Hepatocyte (in vitro differentiated cells): ENCODE results near the gene MEF2D. TPM values are rescaled to one million over a fixed set of nuclear protein-coding genes. Genes with fewer than 3 reads are reported as not detected.

Experiments
- DNase-seq: peaks from one replicate; pipeline ENCODE4 v3.0.0-alpha.2; 2016; ENCODE audit warnings: low spot score
- H2AFZ ChIP-seq: fragments of 200-600 bp; sonication (generic); 2 replicates; pipeline ENCODE4 v1.6.0; 2016; ENCODE audit warnings: antibody characterized with exemption, mild to moderate bottlenecking
- H3K27ac ChIP-seq: fragments of 200-600 bp; sonication (generic); 2 replicates; pipeline ENCODE4 v1.5.1; 2016; ENCODE audit warnings: mild to moderate bottlenecking
- H3K27me3 ChIP-seq: fragments of 200-600 bp; sonication (generic); 2 replicates; pipeline ENCODE4 v1.6.1; 2016
- H3K36me3 ChIP-seq: fragments of 200-600 bp; sonication (generic); replicated peaks from 2 replicates; pipeline ENCODE4 v1.5.1; 2016; ENCODE audit warnings: low read depth; ENCODE audit not compliant: insufficient read depth
- H3K4me1 ChIP-seq: fragments of 200-600 bp; sonication (generic); 2 replicates; pipeline ENCODE4 v1.5.1; 2016; ENCODE audit warnings: mild to moderate bottlenecking, moderate library complexity; ENCODE audit not compliant: insufficient read depth
- H3K4me2 ChIP-seq: fragments of 200-600 bp; sonication (generic); 2 replicates; pipeline ENCODE4 v1.6.0; 2016
- H3K4me3 ChIP-seq: fragments of 200-600 bp; sonication (generic); 2 replicates; pipeline ENCODE4 v1.5.1; 2016; ENCODE audit warnings: mild to moderate bottlenecking
- H3K79me2 ChIP-seq: fragments of 200-600 bp; sonication (generic); 2 replicates; pipeline ENCODE4 v1.6.0; 2017; ENCODE audit warnings: mild to moderate bottlenecking
- H3K9me2 ChIP-seq: fragments of 200-600 bp; sonication (generic); replicated peaks from 2 replicates; pipeline ENCODE4 v1.6.0; 2017; ENCODE audit warnings: mild to moderate bottlenecking; ENCODE audit not compliant: insufficient read depth
- H3K9me3 ChIP-seq: fragments of 200-600 bp; sonication (generic); 2 replicates; pipeline ENCODE4 v1.5.1; 2016; ENCODE audit warnings: low read depth, mild to moderate bottlenecking
- H4K20me1 ChIP-seq: fragments of 200-600 bp; sonication (generic); 2 replicates; pipeline ENCODE4 v1.6.0; 2016; ENCODE audit warnings: mild to moderate bottlenecking; ENCODE audit not compliant: insufficient read depth, poor library complexity, severe bottlenecking
- EZH2 ChIP-seq: fragments of 200-600 bp; sonication (generic); IDR thresholded peaks from 2 replicates; pipeline ENCODE4 v1.6.1; 2016; ENCODE audit warnings: antibody characterized with exemption, mild to moderate bottlenecking, borderline replicate concordance
- EZH2phosphoT487 ChIP-seq: fragments of 200-600 bp; sonication (generic); IDR thresholded peaks from one replicate; pipeline ENCODE4 v1.6.1; 2018; ENCODE audit warnings: antibody characterized with exemption, mild to moderate bottlenecking, low read depth, moderate library complexity; ENCODE audit not compliant: unreplicated experiment, severe bottlenecking
- WGBS: methylation state at CpG from one replicate; pipeline ENCODE4 v1.1.6; 2016; ENCODE audit warnings: low lambda C conversion rate; ENCODE audit errors: missing lambda C conversion rate; 5-methylcytosine and 5-hydroxymethylcytosine counted together
- polyA plus RNA-seq: library from polyadenylated mRNA; unstranded; fragments of >200 nt; fragmentation: Nextera tagmentation; extraction: Ambion mirVana; gene quantifications from 2 replicates; pipeline ENCODE4 v1.2.1, GENCODE V29; 2016
- total RNA-seq: library from RNA; depleted of rRNA; stranded (reverse); fragments of >200 nt; gene quantifications from 2 replicates; pipeline ENCODE4 v1.2.3, GENCODE V29; 2014
- TF ChIP-seq, protein P1 (sequence below): fragments of 200-600 bp; sonication (generic); IDR thresholded peaks from 2 replicates; pipeline ENCODE4 v1.5.1; 2016; ENCODE audit warnings: antibody characterized with exemption, mild to moderate bottlenecking; ENCODE audit not compliant: poor library complexity

Gene MEF2D
- total and polyA plus RNA-seq, 2 experiments from 2014 or later, result 20.1 to 25.1 TPM

DNA sequence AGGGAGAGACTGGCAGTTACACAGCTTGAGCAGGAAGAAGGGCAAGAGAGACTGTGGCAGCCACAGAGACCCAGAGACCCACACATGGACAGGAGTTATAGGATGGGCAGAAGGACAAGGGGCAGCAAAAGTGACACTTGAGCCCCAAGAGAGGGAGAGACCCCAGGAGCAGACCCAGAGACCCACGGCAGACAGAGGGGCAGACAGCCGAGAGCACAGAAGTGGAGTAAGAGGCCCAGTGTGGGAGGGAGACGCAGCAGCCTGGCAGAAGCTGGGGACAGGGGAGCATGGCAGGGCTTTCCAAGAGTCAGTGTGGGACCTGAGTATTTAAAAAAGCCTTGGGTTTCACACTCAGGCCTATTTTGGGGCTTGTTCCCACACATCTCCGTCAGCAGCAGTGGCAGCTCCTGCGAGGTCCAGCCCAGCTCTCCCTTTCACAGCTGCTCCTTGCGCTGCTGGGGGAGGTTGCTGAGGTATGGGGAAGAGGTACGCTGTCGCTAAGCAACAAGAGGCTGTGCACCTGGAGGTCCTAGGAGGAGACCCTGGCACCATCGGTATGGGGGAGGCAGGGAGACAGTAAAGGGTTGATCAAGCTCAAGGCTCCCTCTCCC lies 9.0 kb upstream of the MEF2D start:
- WGBS, result 78% methylated on average over 9 of the region's 9 CpGs
- Histone ChIP-seq H3K4me1 (peaks cover 7% of the 10 kb centered on the region), H3K36me3 (no peaks in the 10 kb centered on the region), H3K4me2 (no peak overlapping the region), H3K27ac (no peak overlapping the region), H3K4me3 (no peak overlapping the region), H3K27me3 (no peaks in the 10 kb centered on the region), H4K20me1 (no peaks in the 10 kb centered on the region), H2AFZ (no peak overlapping the region), H3K9me3 (no peaks in the 10 kb centered on the region), H3K9me2 (no peaks in the 10 kb centered on the region), H3K79me2 (no peaks in the 10 kb centered on the region)
- TF ChIP-seq EZH2, result no peak
- TF ChIP-seq, protein P1, sequence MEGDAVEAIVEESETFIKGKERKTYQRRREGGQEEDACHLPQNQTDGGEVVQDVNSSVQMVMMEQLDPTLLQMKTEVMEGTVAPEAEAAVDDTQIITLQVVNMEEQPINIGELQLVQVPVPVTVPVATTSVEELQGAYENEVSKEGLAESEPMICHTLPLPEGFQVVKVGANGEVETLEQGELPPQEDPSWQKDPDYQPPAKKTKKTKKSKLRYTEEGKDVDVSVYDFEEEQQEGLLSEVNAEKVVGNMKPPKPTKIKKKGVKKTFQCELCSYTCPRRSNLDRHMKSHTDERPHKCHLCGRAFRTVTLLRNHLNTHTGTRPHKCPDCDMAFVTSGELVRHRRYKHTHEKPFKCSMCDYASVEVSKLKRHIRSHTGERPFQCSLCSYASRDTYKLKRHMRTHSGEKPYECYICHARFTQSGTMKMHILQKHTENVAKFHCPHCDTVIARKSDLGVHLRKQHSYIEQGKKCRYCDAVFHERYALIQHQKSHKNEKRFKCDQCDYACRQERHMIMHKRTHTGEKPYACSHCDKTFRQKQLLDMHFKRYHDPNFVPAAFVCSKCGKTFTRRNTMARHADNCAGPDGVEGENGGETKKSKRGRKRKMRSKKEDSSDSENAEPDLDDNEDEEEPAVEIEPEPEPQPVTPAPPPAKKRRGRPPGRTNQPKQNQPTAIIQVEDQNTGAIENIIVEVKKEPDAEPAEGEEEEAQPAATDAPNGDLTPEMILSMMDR, result no peak
- no peak for TF ChIP-seq EZH2phosphoT487
- no peak for DNase-seq

DNA sequence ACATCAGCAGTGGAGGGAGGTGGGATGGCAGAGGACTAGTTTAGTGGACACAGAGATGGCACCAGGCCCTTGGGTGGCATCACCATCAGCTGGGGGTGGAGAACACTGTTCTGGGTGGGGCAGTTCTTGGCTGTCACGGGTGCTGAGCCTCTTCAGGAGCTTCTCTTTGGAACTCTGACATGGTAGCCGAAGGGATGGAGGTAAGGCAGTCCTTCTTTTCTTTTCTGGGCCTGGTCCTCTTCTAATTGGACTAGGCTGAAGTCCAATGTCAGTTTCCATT lies 8.3 kb upstream of the MEF2D start:
- H3K36me3 ChIP-seq, result no peaks in the 10 kb centered on the region
- H3K4me3 ChIP-seq, result no peak overlapping the region
- no peaks in the 10 kb centered on the region for H3K9me2 ChIP-seq
- H3K4me2 ChIP-seq, result no peak overlapping the region
- no peaks in the 10 kb centered on the region for H4K20me1 ChIP-seq
- TF ChIP-seq EZH2phosphoT487, result no peak
- no peak for TF ChIP-seq EZH2
- TF ChIP-seq, protein P1, result no peak
- whole genome bisulfite sequencing, result 92% methylated on average over 2 of the region's 2 CpGs
- H3K4me1 ChIP-seq, result peaks cover 13% of the 10 kb centered on the region
- DNase-seq, result no peak
- H3K9me3 ChIP-seq, result no peaks in the 10 kb centered on the region
- no peaks in the 10 kb centered on the region for H3K79me2 ChIP-seq
- no peak overlapping the region for H3K27ac ChIP-seq
- no peak overlapping the region for H2AFZ ChIP-seq
- H3K27me3 ChIP-seq, result no peaks in the 10 kb centered on the region

DNA sequence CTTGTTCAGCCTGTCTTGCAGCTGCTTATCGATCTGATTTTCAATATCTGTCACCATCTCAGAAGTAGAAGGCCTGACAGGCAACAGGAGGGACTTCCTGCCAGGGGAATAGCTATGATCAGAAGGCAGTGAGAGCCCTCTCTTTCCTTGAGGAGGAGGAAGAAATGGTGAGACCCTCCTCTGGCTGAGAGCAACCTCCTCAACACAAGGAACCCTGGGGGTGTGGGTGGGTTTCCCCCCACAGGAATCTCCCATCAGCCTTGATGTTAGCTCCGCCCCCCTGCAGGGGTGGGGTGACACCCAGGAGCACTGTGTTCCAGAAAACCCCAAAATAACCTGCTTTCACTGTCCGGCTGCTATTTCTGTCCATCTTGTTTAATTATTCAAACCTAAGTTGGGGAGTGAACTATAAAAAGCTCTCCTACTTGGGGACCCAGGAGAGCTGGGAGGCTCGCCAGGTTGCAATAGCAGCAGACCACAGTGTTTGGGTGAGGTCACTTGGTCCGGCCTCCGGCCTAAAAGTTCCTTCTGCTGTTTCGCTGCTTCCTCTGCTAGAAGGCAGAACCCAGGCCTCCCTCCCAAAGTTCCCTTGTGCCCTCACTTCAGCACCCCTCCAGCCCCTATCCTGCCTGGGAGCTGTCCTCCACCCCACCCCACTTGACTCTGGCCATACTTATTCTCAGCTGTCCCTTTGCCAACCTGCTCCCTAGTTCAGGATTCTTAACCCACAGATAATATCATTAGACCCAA lies 7.8 kb upstream of the MEF2D start:
- no peaks in the 10 kb centered on the region for H3K9me3 ChIP-seq
- H3K27ac ChIP-seq, result no peak overlapping the region
- no peak for DNase-seq
- H4K20me1 ChIP-seq, result no peaks in the 10 kb centered on the region
- H3K36me3 ChIP-seq, result no peaks in the 10 kb centered on the region
- WGBS, result 84% methylated on average over 7 of the region's 7 CpGs
- H3K9me2 ChIP-seq, result no peaks in the 10 kb centered on the region
- no peaks in the 10 kb centered on the region for H3K79me2 ChIP-seq
- TF ChIP-seq EZH2, result no peak
- TF ChIP-seq, protein P1, result no peak
- TF ChIP-seq EZH2phosphoT487, result no peak
- no peak overlapping the region for H3K4me2 ChIP-seq
- peaks cover 19% of the 10 kb centered on the region for H3K4me1 ChIP-seq
- no peak overlapping the region for H2AFZ ChIP-seq
- no peaks in the 10 kb centered on the region for H3K27me3 ChIP-seq
- no peak overlapping the region for H3K4me3 ChIP-seq
